GM12878 (cell line): ENCODE results near the gene BACE1-AS. TPM values are rescaled to one million over a fixed set of nuclear protein-coding genes. Genes with fewer than 3 reads are reported as not detected.

Experiments used
- ATAC-seq: fragments of 200-7000 bp; cut with Tn5 transposase; 3 replicates; pipeline ENCODE4 v1.9.1; 2020; ENCODE audit warnings: mild to moderate bottlenecking, moderate library complexity
- BruUV-seq: library from RNA; stranded (reverse); fragments of 400-500 nt; replicated peaks from 2 replicates; lab custom pipeline; 2021; lab: Mats Ljungman, UMichigan
- CTCF ChIA-PET: fragments of 300-600 bp; sonication (Branson Sonifier 250); formaldehyde crosslinking; extraction: SDS; loops from one replicate; lab custom pipeline; 2021; ENCODE audit warnings: inconsistent platforms; lab: Yijun Ruan, JAX
- POLR2A ChIA-PET: fragments of 350-600 bp; formaldehyde crosslinking; extraction: SDS; loops from one replicate; lab custom pipeline; 2021; ENCODE audit warnings: inconsistent platforms; lab: Charles Lee
- RAD21 ChIA-PET: fragments of 300-600 bp; sonication (Branson Sonifier 250); formaldehyde crosslinking; loops from one replicate; lab custom pipeline; 2023; ENCODE audit warnings: antibody characterized with exemption; ENCODE audit not compliant: unreplicated experiment; lab: Charles Lee
- SMC1A ChIA-PET: fragments of 300-600 bp; sonication (Branson Sonifier 250); formaldehyde crosslinking; loops from one replicate; lab custom pipeline; 2023; ENCODE audit not compliant: unreplicated experiment, uncharacterized antibody; lab: Charles Lee
- DNase-seq: peaks from one replicate; pipeline ENCODE4 v3.0.0-alpha.2; 2011; ENCODE audit warnings: low read depth, low spot score
- FAIRE-seq: peaks from 3 replicates; lab custom pipeline; 2011; peaks lifted over from hg19 to GRCh38; lab: Jason Lieb, UNC
- H2AFZ ChIP-seq: 2 replicates; pipeline ENCODE4 v1.6.0; 2011; ENCODE audit warnings: low read depth, low read length, control low read depth; ENCODE audit not compliant: control insufficient read depth
- H3K27ac ChIP-seq: 2 replicates; pipeline ENCODE4 v1.5.1; 2011; ENCODE audit warnings: control low read depth; ENCODE audit not compliant: control insufficient read depth, insufficient read depth
- H3K27me3 ChIP-seq, 2 experiments: replicated peaks in 1 of 2; 2 replicates each; pipeline versions ENCODE4 v1.6.0 to v1.6.1; 2011; ENCODE audit warnings: low read length in 1 of 2; ENCODE audit not compliant: control insufficient read depth in 2 of 2, insufficient read depth in 2 of 2
- H3K36me3 ChIP-seq, 2 experiments: 2 replicates each; pipeline ENCODE4 v1.5.1; 2011; ENCODE audit warnings: low read length in 1 of 2; ENCODE audit not compliant: control insufficient read depth in 2 of 2, insufficient read depth in 2 of 2
- H3K4me1 ChIP-seq: 2 replicates; pipeline ENCODE4 v1.6.1; 2011; ENCODE audit warnings: mild to moderate bottlenecking, low read length, moderate library complexity, mixed read lengths; ENCODE audit not compliant: control insufficient read depth, insufficient read depth
- H3K4me2 ChIP-seq: 2 replicates; pipeline ENCODE4 v1.6.0; 2011; ENCODE audit warnings: control low read depth; ENCODE audit not compliant: control insufficient read depth, insufficient read depth
- H3K4me3 ChIP-seq: fragments of 200-600 bp; sonication (generic); 2 replicates; pipeline ENCODE4 v1.5.1; 2016
- H3K79me2 ChIP-seq: 2 replicates; pipeline ENCODE4 v1.6.0; 2011; ENCODE audit warnings: low read length; ENCODE audit not compliant: control insufficient read depth, insufficient read depth
- H3K9ac ChIP-seq: 2 replicates; pipeline ENCODE4 v1.8.0; 2011; ENCODE audit warnings: low read length, control low read depth, mixed read lengths; ENCODE audit not compliant: control insufficient read depth, insufficient read depth
- H3K9me3 ChIP-seq: replicated peaks from 3 replicates; pipeline ENCODE4 v1.5.1; 2011; ENCODE audit warnings: mild to moderate bottlenecking, low read length; ENCODE audit not compliant: control insufficient read depth, insufficient read depth
- H4K20me1 ChIP-seq: 2 replicates; pipeline ENCODE4 v1.6.0; 2011; ENCODE audit not compliant: control insufficient read depth, insufficient read depth
- BACH1 ChIP-seq: fragments of 450-650 bp; IDR thresholded peaks from 2 replicates; pipeline ENCODE4 v1.6.1; 2017; ENCODE audit warnings: mild to moderate bottlenecking, borderline replicate concordance
- JUNB ChIP-seq: IDR thresholded peaks from 2 replicates; pipeline ENCODE4 v1.6.1; 2016; ENCODE audit warnings: antibody characterized with exemption, mild to moderate bottlenecking
- NFXL1 ChIP-seq: fragments of 450-650 bp; IDR thresholded peaks from 2 replicates; pipeline ENCODE4 v1.6.1; 2017; ENCODE audit warnings: antibody characterized with exemption, mild to moderate bottlenecking, borderline replicate concordance
- NFYA ChIP-seq: IDR thresholded peaks from 2 replicates; pipeline ENCODE4 v1.6.1; 2011; ENCODE audit warnings: low read depth, mild to moderate bottlenecking, low read length, improper control_type of control experiment, borderline replicate concordance
- ZBTB4 ChIP-seq: fragments of 450-650 bp; formaldehyde crosslinking; IDR thresholded peaks from 2 replicates; pipeline ENCODE4 v1.4.0; 2022; ENCODE audit warnings: mild to moderate bottlenecking, moderate library complexity
- WGBS: methylation state at CpG from one replicate; pipeline ENCODE4 v1.1.6; 2016; ENCODE audit warnings: low lambda C conversion rate; ENCODE audit not compliant: insufficient replicate concordance, insufficient coverage; ENCODE audit errors: missing lambda C conversion rate; 5-methylcytosine and 5-hydroxymethylcytosine counted together
- in situ Hi-C: fragments of 300-500 bp; cut with MboI; formaldehyde crosslinking; loops from 9 replicates; pipeline ENCODE4 v1.14.3; 2018; ENCODE audit warnings: mixed read lengths
- intact Hi-C: fragments of 100-400 bp; cut with micrococcal nuclease; formaldehyde crosslinking; loops from one replicate; pipeline ENCODE4 v1.14.2; 2022; ENCODE audit not compliant: unreplicated experiment
- polyA plus RNA-seq, 11 experiments: library from polyadenylated mRNA; depleted of rRNA in 4 of 11; unstranded in 6 of 11; stranded (reverse) in 5 of 11; fragments of >200 nt; fragmentation: Nextera tagmentation in 4 of 11; fragmentation: Illumina TruSeq in 1 of 11; extraction: Ambion mirVana in 4 of 11; extraction: Trizol in 1 of 11; gene quantifications; 1 replicate in 1 of 11; 2 replicates in 10 of 11; pipeline versions ENCODE4 v1.2.1 to v1.2.3, GENCODE V29; 2011 to 2016; ENCODE audit warnings: inconsistent platforms in 2 of 11, missing spikeins in 2 of 11, low read depth in 1 of 11
- total RNA-seq, 4 experiments: library from RNA; depleted of rRNA in 3 of 4; stranded (reverse); fragments of >200 nt in 3 of 4; fragmentation: Illumina TruSeq in 1 of 4; extraction: Trizol in 1 of 4; gene quantifications; 2 replicates each; pipeline versions ENCODE4 v1.2.1 to v1.2.3, GENCODE V29; 2013 to 2021

Gene BACE1-AS
- total and polyA plus RNA-seq, 10 of the 15 experiments (the other 5 are each of a cell fraction or from before 2014, with no cell fraction given) = 2.0 to 6.7 (median 3.9) TPM

- DNase-seq (no peak), ATAC-seq (no peak), FAIRE-seq (no peak)
- POLR2A ChIA-PET = no interaction called here
- Histone ChIP-seq H3K79me2 (no peaks in the 10 kb centered on the region), H2AFZ (no peak overlapping the region), H3K27me3 (no peaks in the 10 kb centered on the region), H3K9ac (no peak overlapping the region), H3K4me1 (no peaks in the 10 kb centered on the region), H3K9me3 (no peaks in the 10 kb centered on the region), H3K4me2 (no peak overlapping the region), H3K36me3 (peaks cover 0 to 2% of the 10 kb centered on the region in 2 experiments; a peak in 2 of 4 replicates), H3K27ac (no peak overlapping the region), H3K4me3 (no peak overlapping the region), H4K20me1 (no peaks in the 10 kb centered on the region)
- RAD21 ChIA-PET = no interaction called here
- CTCF ChIA-PET = no interaction called here
- intact Hi-C loops = no loop called here
- SMC1A ChIA-PET = interaction anchor here (0.6 kb wide), 1 partner anchor 273 kb away, joined by 3 read pairs; no protein-coding TSS in a partner anchor
- TF ChIP-seq NFYA (no peak), NFXL1 (no peak), BACH1 (no peak), ZBTB4 (CRISPR knock-in tag) (no peak), JUNB (no peak)
- 100% methylated on average over 2 of the region's 2 CpGs for WGBS
- in situ Hi-C loops = no loop called here
- no TSS peak for BruUV-seq
Observed at GRCh38 chr11:117292616-117293015, 1.5 kb downstream of the BACE1-AS start.
